C4-2B (cell line): ENCODE results near the gene WWC1.

ENCODE experiments used
- CTCF ChIP-seq: fragments of 450-650 bp; conservative IDR thresholded peaks from 2 replicates; pipeline ENCODE4 v1.5.1; 2017; ENCODE audit warnings: mild to moderate bottlenecking
- ZFX ChIP-seq: fragments of 450-650 bp; IDR thresholded peaks from 2 replicates; pipeline ENCODE4 v1.6.1; 2017

GRCh38 chr5:168319774-168320173 lies 28.3 kb downstream of the WWC1 start:
- no peak for TF ChIP-seq CTCF
- TF ChIP-seq ZFX = no peak
